Nephron progenitor cell (in vitro differentiated cells): ENCODE measurements around the gene USP35.

Source experiments
- DNase-seq: peaks from one replicate; pipeline ENCODE4 v3.0.0; 2021
- H3K27ac Mint-ChIP-seq: 2 replicates; pipeline ENCODE4 v1.8.0; 2021; ENCODE audit warnings: mild to moderate bottlenecking, moderate library complexity, mixed read lengths
- H3K27me3 Mint-ChIP-seq: 2 replicates; pipeline ENCODE4 v1.8.0; 2021; ENCODE audit warnings: mild to moderate bottlenecking, low read depth, mixed read lengths; ENCODE audit not compliant: poor library complexity
- H3K36me3 Mint-ChIP-seq: 2 replicates; pipeline ENCODE4 v1.8.0; 2021; ENCODE audit warnings: low read depth, mixed read lengths
- H3K4me1 Mint-ChIP-seq: 2 replicates; pipeline ENCODE4 v1.8.0; 2021; ENCODE audit warnings: mixed read lengths
- H3K4me3 Mint-ChIP-seq: 2 replicates; pipeline ENCODE4 v1.8.0; 2021; ENCODE audit warnings: mild to moderate bottlenecking, moderate library complexity, mixed read lengths
- H3K9me3 Mint-ChIP-seq: 2 replicates; pipeline ENCODE4 v1.8.0; 2021; ENCODE audit warnings: mild to moderate bottlenecking, moderate library complexity, mixed read lengths
- CTCF ChIP-seq: fragments of 200-600 bp; sonication (generic); IDR thresholded peaks from 2 replicates; pipeline ENCODE4 v1.5.0; 2021; ENCODE audit warnings: antibody characterized with exemption

Gene USP35

GRCh38 chr11:78223320-78223954 is 34.7 kb downstream of the USP35 start:
- Mint-ChIP-seq H3K27ac (no peak overlapping the region), H3K9me3 (no peaks in the 10 kb centered on the region), H3K4me1 (no peaks in the 10 kb centered on the region), H3K27me3 (peaks cover 3% of the 10 kb centered on the region), H3K4me3 (no peak overlapping the region), H3K36me3 (peaks cover 34% of the 10 kb centered on the region)
- no peak for TF ChIP-seq CTCF
- no peak for DNase-seq

- Mint-ChIP-seq H3K27me3 (peaks cover 3% of the 10 kb centered on the region), H3K4me3 (no peak overlapping the region), H3K36me3 (peaks cover 29% of the 10 kb centered on the region), H3K4me1 (no peaks in the 10 kb centered on the region), H3K9me3 (no peaks in the 10 kb centered on the region), H3K27ac (no peak overlapping the region)
- no peak for TF ChIP-seq CTCF
- no peak for DNase-seq
Observed at GRCh38 chr11:78224506-78224905, 35.8 kb downstream of the USP35 start.

- Mint-ChIP-seq H3K9me3 (no peaks in the 10 kb centered on the region), H3K4me1 (no peaks in the 10 kb centered on the region)
Observed at GRCh38 chr11:78224906-78225420, 36.2 kb downstream of the USP35 start.

GRCh38 chr11:78226684-78227680 is 38.3 kb downstream of the USP35 start:
- Mint-ChIP-seq H3K27me3 (peaks cover 3% of the 10 kb centered on the region), H3K4me1 (peaks cover 3% of the 10 kb centered on the region), H3K4me3 (no peak overlapping the region), H3K36me3 (peaks cover 15% of the 10 kb centered on the region), H3K9me3 (no peaks in the 10 kb centered on the region), H3K27ac (no peak overlapping the region)
- TF ChIP-seq CTCF: no peak
- DNase-seq: no peak

More at GRCh38 chr11:78224906-78225420, 36.2 kb downstream of the USP35 start:
- H3K4me3 Mint-ChIP-seq: no peak overlapping the region
- no peak overlapping the region for H3K27ac Mint-ChIP-seq
- TF ChIP-seq CTCF: no peak
- H3K36me3 Mint-ChIP-seq: peaks cover 29% of the 10 kb centered on the region
- DNase-seq: no peak
- H3K27me3 Mint-ChIP-seq: peaks cover 3% of the 10 kb centered on the region

GRCh38 chr11:78227921-78228320 is 39.2 kb downstream of the USP35 start:
- H3K9me3 Mint-ChIP-seq: no peaks in the 10 kb centered on the region
- peaks cover 9% of the 10 kb centered on the region for H3K4me1 Mint-ChIP-seq
- no peak for TF ChIP-seq CTCF
- no peak overlapping the region for H3K27ac Mint-ChIP-seq
- peaks cover 3% of the 10 kb centered on the region for H3K27me3 Mint-ChIP-seq
- peaks cover 15% of the 10 kb centered on the region for H3K36me3 Mint-ChIP-seq
- H3K4me3 Mint-ChIP-seq: no peak overlapping the region
- no peak for DNase-seq
